ENCODE measurements around the gene PHACTR1. TPM values are rescaled to one million over a fixed set of nuclear protein-coding genes. Genes with fewer than 3 reads are reported as not detected.
A peak's percentile ranks its signal among the peaks of the same experiment; 100 is the strongest.
"Not testable (repeated sequence)": the region's sequence is repeated elsewhere in the genome, so short reads cannot be mapped to it uniquely, and the experiment has no call there.

Gene PHACTR1
- total and polyA plus RNA-seq, 9 of the 15 experiments (the other 6 are each of a cell fraction or from before 2014, with no cell fraction given): 11.5 to 32.6 (median 22.0) TPM

DNA sequence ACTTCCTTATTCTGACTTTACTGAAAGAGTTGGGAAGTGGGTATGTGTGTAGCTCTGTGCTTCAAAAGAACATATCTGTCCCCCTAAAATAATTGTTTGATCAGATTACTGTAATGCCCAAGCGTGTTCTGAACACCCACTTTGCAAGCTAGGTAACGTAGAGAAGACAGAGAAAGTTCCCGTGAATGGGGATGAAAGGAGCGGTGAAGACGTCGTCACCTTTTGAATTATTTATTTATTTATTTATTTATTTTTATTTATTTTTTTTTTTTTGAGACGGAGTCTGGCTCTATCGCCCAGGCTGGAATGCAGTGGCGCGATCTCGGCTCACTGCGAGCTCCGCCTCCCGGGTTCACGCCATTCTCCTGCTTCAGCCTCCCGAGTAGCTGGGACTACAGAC lies 228.0 kb downstream of the PHACTR1 start:
- H3K9ac ChIP-seq (ENCODE audit: insufficient read depth in 1 of 2, low read depth in 2 of 2, low read length in 2 of 2); H3K9me3 ChIP-seq (replicated peaks; ENCODE audit: control insufficient read depth, insufficient read depth, low read depth, low read length); H3K27me3 ChIP-seq (ENCODE audit: control insufficient read depth in 2 of 2, insufficient read depth in 2 of 2, low read length in 2 of 2); H3K27ac ChIP-seq (ENCODE audit: extremely low read depth, low read depth, low read length); H2AFZ ChIP-seq (ENCODE audit: low read depth, low read length); H3K79me2 ChIP-seq (ENCODE audit: control insufficient read depth, insufficient read depth, low read length); H3K4me1 ChIP-seq (replicated peaks in 1 of 2; ENCODE audit: control insufficient read depth in 2 of 2, insufficient read depth in 2 of 2, low read length in 2 of 2); CTCF ChIA-PET (ENCODE audit: low intra/inter-chr PET ratio); H4K20me1 ChIP-seq (replicated peaks; ENCODE audit: control insufficient read depth, insufficient read depth, low read length); FAIRE-seq; in situ Hi-C loops (cut with MboI); intact Hi-C loops (cut with micrococcal nuclease); H3K9me1 ChIP-seq (ENCODE audit: control insufficient read depth, insufficient read depth, low read length); ATAC-seq; BruUV-seq (replicated peaks); H3K4me2 ChIP-seq (ENCODE audit: insufficient read depth, low read length); H3K36me3 ChIP-seq (ENCODE audit: control insufficient read depth, insufficient read depth, low read length); H3K4me3 ChIP-seq; DNase-seq (ENCODE audit: extremely low read depth in 1 of 4, low spot score in 3 of 4): not testable (repeated sequence)
- POLR2A ChIA-PET: interaction anchor here (0.7 kb wide), 1 partner anchor 24 kb away, joined by 3 read pairs; no protein-coding TSS in a partner anchor
- 2% methylated on average over 7 of the region's 16 CpGs for WGBS (ENCODE audit: insufficient coverage, low coverage, missing lambda C conversion rate)

DNA sequence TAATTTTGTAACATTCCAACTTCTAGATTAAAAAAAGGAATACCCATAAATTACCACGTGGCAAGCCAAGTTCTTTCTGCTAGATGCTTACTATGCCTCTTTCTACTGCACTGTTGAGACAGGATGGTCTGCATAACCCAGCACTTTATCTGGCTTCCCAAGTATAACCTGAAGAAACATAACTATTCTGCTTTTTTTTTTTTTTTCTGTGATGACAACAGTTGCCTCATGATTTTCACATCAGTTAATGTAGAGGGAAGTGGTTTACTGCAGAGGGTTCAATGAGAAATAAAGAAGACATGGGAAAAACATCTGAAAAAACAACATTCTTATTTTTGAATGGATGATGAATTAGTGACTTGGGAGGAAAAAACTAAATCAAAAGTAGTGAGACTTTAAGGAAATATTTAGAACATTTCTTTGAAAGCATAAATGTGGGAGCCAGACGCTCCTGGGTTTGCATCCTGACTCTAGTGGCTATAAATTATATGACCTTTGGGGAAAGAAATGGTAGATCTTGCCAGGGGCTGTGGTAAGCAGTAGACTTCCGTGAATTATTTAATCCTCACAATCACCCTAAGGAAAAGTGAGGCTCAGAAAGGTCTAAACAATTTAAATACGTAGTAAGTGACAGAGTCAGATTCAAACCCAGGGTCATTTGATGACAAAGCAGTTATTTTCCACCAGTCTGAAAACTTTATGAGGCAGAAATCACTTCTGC lies 230.7 kb downstream of the PHACTR1 start:
- no peak overlapping the region for H3K27ac ChIP-seq (ENCODE audit: extremely low read depth, low read depth, low read length)
- no peaks in the 10 kb centered on the region for H3K4me1 ChIP-seq (replicated peaks in 1 of 2; ENCODE audit: control insufficient read depth in 2 of 2, insufficient read depth in 2 of 2, low read length in 2 of 2)
- ATAC-seq (no peak), DNase-seq (ENCODE audit: extremely low read depth in 1 of 4, low spot score in 3 of 4) (no peak), FAIRE-seq (no peak)
- H3K79me2 ChIP-seq (ENCODE audit: control insufficient read depth, insufficient read depth, low read length): no peaks in the 10 kb centered on the region
- in situ Hi-C loops (cut with MboI): no loop called here
- H3K4me3 ChIP-seq: no peak overlapping the region
- no TSS peak for BruUV-seq (replicated peaks)
- H2AFZ ChIP-seq (ENCODE audit: low read depth, low read length): no peak overlapping the region
- H3K9me1 ChIP-seq (ENCODE audit: control insufficient read depth, insufficient read depth, low read length): no peaks in the 10 kb centered on the region
- H3K27me3 ChIP-seq (ENCODE audit: control insufficient read depth in 2 of 2, insufficient read depth in 2 of 2, low read length in 2 of 2): peaks cover 0 to 3% of the 10 kb centered on the region in 2 experiments; a peak in 1 of 5 replicates
- no peaks in the 10 kb centered on the region; the same call in 1 of the 2 replicates for H3K9me3 ChIP-seq (replicated peaks; ENCODE audit: control insufficient read depth, insufficient read depth, low read depth, low read length)
- H3K36me3 ChIP-seq (ENCODE audit: control insufficient read depth, insufficient read depth, low read length): no peaks in the 10 kb centered on the region
- peak; percentile 26; the same call in 1 of the 2 replicates for TF ChIP-seq ZNF316 (IDR thresholded peaks at IDR 0.05)
- TF ChIP-seq MAFF (IDR thresholded peaks at IDR 0.05; ENCODE audit: low read length): 0 out of 2 replicates have a peak, but pooled peaks have one; percentile 2
- TF ChIP-seq LCOR (CRISPR knock-in tag; IDR thresholded peaks at IDR 0.05): no peak
- TF ChIP-seq RBM34 (IDR thresholded peaks at IDR 0.05; ENCODE audit: borderline replicate concordance, insufficient read depth, low read length): no peak
- CTCF ChIA-PET (ENCODE audit: low intra/inter-chr PET ratio): no interaction called here
- POLR2A ChIA-PET: no interaction called here
- no peak overlapping the region for H3K9ac ChIP-seq (ENCODE audit: insufficient read depth in 1 of 2, low read depth in 2 of 2, low read length in 2 of 2)
- H4K20me1 ChIP-seq (replicated peaks; ENCODE audit: control insufficient read depth, insufficient read depth, low read length): no peaks in the 10 kb centered on the region
- no peak overlapping the region for H3K4me2 ChIP-seq (ENCODE audit: insufficient read depth, low read length)
- intact Hi-C loops (cut with micrococcal nuclease): no loop called here
- WGBS (ENCODE audit: insufficient coverage, low coverage, missing lambda C conversion rate): 1% methylated on average over 4 of the region's 4 CpGs
